HEK293 (cell line): ENCODE measurements around the gene TAX1BP1.

ENCODE experiments used
- CTCF ChIA-PET: fragments of 350-600 bp; formaldehyde crosslinking; extraction: SDS; loops from one replicate; lab custom pipeline; 2021; ENCODE audit warnings: antibody characterized with exemption; lab: Yijun Ruan, JAX
- POLR2A ChIA-PET: fragments of 300-600 bp; formaldehyde crosslinking; extraction: SDS; loops from one replicate; lab custom pipeline; 2020; ENCODE audit warnings: antibody characterized with exemption, inconsistent platforms; lab: Yijun Ruan, JAX
- H3K27ac ChIP-seq: fragments of 200-500 bp; sonication (Bioruptor generic); 2 replicates; pipeline ENCODE4 v1.5.1; 2014; ENCODE audit warnings: low read depth, low read length, control low read depth, inconsistent platforms; ENCODE audit errors: extremely low read depth
- H3K36me3 ChIP-seq, 2 experiments: fragments of 200-500 bp in 1 of 2; sonication (Bioruptor generic) in 1 of 2; 1 replicate in 1 of 2; 2 replicates in 1 of 2; pipeline ENCODE4 v1.5.1; 2014 to 2017; ENCODE audit warnings: inconsistent platforms in 2 of 2, low read length in 2 of 2; ENCODE audit not compliant: control insufficient read depth in 2 of 2, insufficient read depth in 1 of 2
- H3K4me1 ChIP-seq: fragments of 200-500 bp; sonication (Bioruptor generic); 2 replicates; pipeline ENCODE4 v1.5.1; 2014; ENCODE audit warnings: mild to moderate bottlenecking, low read length, inconsistent platforms; ENCODE audit not compliant: control insufficient read depth, insufficient read depth
- H3K4me3 ChIP-seq: 2 replicates; pipeline ENCODE4 v1.5.1; 2011; ENCODE audit warnings: low read depth, mild to moderate bottlenecking, control low read depth, low read length, moderate library complexity
- H3K9me3 ChIP-seq: fragments of 200-500 bp; sonication (Bioruptor generic); 2 replicates; pipeline ENCODE4 v1.5.1; 2014; ENCODE audit warnings: low read depth, low read length, inconsistent platforms; ENCODE audit not compliant: control insufficient read depth, insufficient read depth
- BCL6B ChIP-seq: fragments of 450-650 bp; formaldehyde crosslinking; IDR thresholded peaks from 2 replicates; pipeline ENCODE4 v1.5.1; 2017; ENCODE audit warnings: missing biosample characterization, missing genetic modification characterization
- CTCF ChIP-seq: fragments of 450-650 bp; formaldehyde crosslinking; IDR thresholded peaks from 2 replicates; pipeline ENCODE4 v1.5.1; 2016; ENCODE audit warnings: missing biosample characterization, missing genetic modification characterization
- GFI1B ChIP-seq: fragments of 450-650 bp; formaldehyde crosslinking; IDR thresholded peaks from 2 replicates; pipeline ENCODE4 v1.5.1; 2016; ENCODE audit warnings: missing biosample characterization, missing genetic modification characterization
- GLI2 ChIP-seq: fragments of 450-650 bp; formaldehyde crosslinking; IDR thresholded peaks from 2 replicates; pipeline ENCODE4; 2017; ENCODE audit warnings: missing biosample characterization, missing genetic modification characterization, low read depth, borderline replicate concordance
- HOXA7 ChIP-seq: sonication (generic); formaldehyde crosslinking; IDR thresholded peaks from 2 replicates; pipeline ENCODE4 v1.8.1; 2022; ENCODE audit warnings: missing genetic modification reagents, borderline replicate concordance
- IKZF3 ChIP-seq: fragments of 450-650 bp; IDR thresholded peaks from 2 replicates; pipeline ENCODE4 v1.5.0; 2018; ENCODE audit warnings: missing biosample characterization, mild to moderate bottlenecking, missing genetic modification characterization, moderate library complexity
- PRDM1 ChIP-seq: fragments of 450-650 bp; formaldehyde crosslinking; IDR thresholded peaks from 2 replicates; pipeline ENCODE4; 2016; ENCODE audit warnings: missing biosample characterization, missing genetic modification characterization
- SP2 ChIP-seq: fragments of 450-650 bp; formaldehyde crosslinking; IDR thresholded peaks from 2 replicates; pipeline ENCODE4 v1.5.1; 2016; ENCODE audit warnings: missing biosample characterization, missing genetic modification characterization
- TRIM28 ChIP-seq: IDR thresholded peaks from 2 replicates; pipeline ENCODE4 v1.6.1; 2011; ENCODE audit warnings: low read length, control low read depth, borderline replicate concordance
- ZBTB10 ChIP-seq: fragments of 450-650 bp; formaldehyde crosslinking; IDR thresholded peaks from 2 replicates; pipeline ENCODE4 v1.5.1; 2016; ENCODE audit warnings: missing biosample characterization, missing genetic modification characterization
- ZBTB20 ChIP-seq: fragments of 450-650 bp; formaldehyde crosslinking; IDR thresholded peaks from 2 replicates; pipeline ENCODE4 v1.5.1; 2016; ENCODE audit warnings: missing biosample characterization, missing genetic modification characterization
- ZNF169 ChIP-seq: fragments of 450-650 bp; formaldehyde crosslinking; IDR thresholded peaks from 2 replicates; pipeline ENCODE4 v1.5.1; 2016; ENCODE audit warnings: missing biosample characterization, missing genetic modification characterization
- ZNF202 ChIP-seq: fragments of 450-650 bp; formaldehyde crosslinking; IDR thresholded peaks from 2 replicates; pipeline ENCODE4 v1.5.1; 2016; ENCODE audit warnings: missing biosample characterization, missing genetic modification characterization, borderline replicate concordance
- ZNF24 ChIP-seq: fragments of 450-650 bp; formaldehyde crosslinking; IDR thresholded peaks from 2 replicates; pipeline ENCODE4 v1.5.1; 2016; ENCODE audit warnings: missing biosample characterization, missing genetic modification characterization
- ZNF398 ChIP-seq: fragments of 450-650 bp; formaldehyde crosslinking; IDR thresholded peaks from 2 replicates; pipeline ENCODE4 v1.5.1; 2017; ENCODE audit warnings: missing biosample characterization, missing genetic modification characterization
- ZNF548 ChIP-seq: fragments of 450-650 bp; formaldehyde crosslinking; IDR thresholded peaks from 2 replicates; pipeline ENCODE4 v1.5.1; 2016; ENCODE audit warnings: missing biosample characterization, missing genetic modification characterization
- ZNF560 ChIP-seq: fragments of 450-650 bp; formaldehyde crosslinking; IDR thresholded peaks from 2 replicates; pipeline ENCODE4 v1.5.1; 2017; ENCODE audit warnings: missing biosample characterization, missing genetic modification characterization, borderline replicate concordance
- ZNF791 ChIP-seq: fragments of 450-650 bp; formaldehyde crosslinking; IDR thresholded peaks from 2 replicates; pipeline ENCODE4 v1.5.1; 2016; ENCODE audit warnings: missing biosample characterization, missing genetic modification characterization
- ZNF843 ChIP-seq: fragments of 450-650 bp; formaldehyde crosslinking; IDR thresholded peaks from 2 replicates; pipeline ENCODE4 v1.5.1; 2016; ENCODE audit warnings: missing biosample characterization, missing genetic modification characterization
- ZSCAN4 ChIP-seq: fragments of 450-650 bp; formaldehyde crosslinking; IDR thresholded peaks from 2 replicates; pipeline ENCODE4 v1.5.1; 2017; ENCODE audit warnings: missing biosample characterization, missing genetic modification characterization
- TF ChIP-seq, protein P1 (sequence below): fragments of 450-650 bp; formaldehyde crosslinking; IDR thresholded peaks from 2 replicates; pipeline ENCODE4 v1.5.1; 2016; ENCODE audit warnings: missing biosample characterization, missing genetic modification characterization

The TAX1BP1 gene

GRCh38 chr7:27697861-27698430, 42.0 kb upstream of the TAX1BP1 start:
- 0 out of 2 replicates have a peak, but pooled peaks have one; percentile 27 for TF ChIP-seq PRDM1 (tag by site-specific recombination)
- no peak for TF ChIP-seq ZNF548 (tag by site-specific recombination)
- TF ChIP-seq GFI1B (tag by site-specific recombination) = peak; percentile 65; the same call in 1 of the 2 replicates
- TF ChIP-seq BCL6B (tag by site-specific recombination) = peak; percentile 54
- Histone ChIP-seq H3K27ac (no peak overlapping the region), H3K36me3 (no peaks in the 10 kb centered on the region), H3K9me3 (no peaks in the 10 kb centered on the region), H3K4me3 (no peak overlapping the region), H3K4me1 (no peaks in the 10 kb centered on the region)
- ChIA-PET CTCF (interaction anchor here (0.6 to 1.4 kb wide), 5 partner anchors 25 to 223 kb away, joined by 3 to 6 read pairs (median 3); no protein-coding TSS in a partner anchor), POLR2A (no interaction called here)

DNA sequence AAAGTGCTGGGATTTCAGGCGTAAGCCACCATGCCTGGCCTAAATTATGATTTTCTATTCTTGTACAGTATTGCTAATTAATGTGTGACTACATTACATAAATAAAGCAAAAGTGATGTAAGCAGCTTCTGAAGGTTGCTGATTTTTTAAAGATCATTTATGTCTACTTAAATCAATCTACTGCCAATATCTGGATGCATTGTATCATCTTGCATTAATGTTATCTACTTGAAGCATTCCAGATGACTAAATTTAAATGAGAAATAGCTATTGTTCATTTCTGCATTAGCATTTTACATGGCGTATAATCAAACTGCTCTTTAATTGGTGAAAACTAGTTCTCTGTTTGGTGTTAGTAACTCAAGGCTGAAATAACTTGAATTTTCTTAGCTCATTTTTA, 40.2 kb upstream of the TAX1BP1 start:
- Histone ChIP-seq H3K4me1 (no peaks in the 10 kb centered on the region), H3K36me3 (no peaks in the 10 kb centered on the region), H3K9me3 (no peaks in the 10 kb centered on the region), H3K27ac (no peak overlapping the region), H3K4me3 (no peak overlapping the region)
- ChIA-PET POLR2A (no interaction called here), CTCF (interaction anchor here (0.6 kb wide), 3 partner anchors 25 to 278 kb away, joined by 3 to 6 read pairs (median 4); no protein-coding TSS in a partner anchor)
- no peak for TF ChIP-seq ZNF169
- no peak for TF ChIP-seq HOXA7 (CRISPR knock-in tag)
- TF ChIP-seq ZNF560 = no peak
- no peak for TF ChIP-seq ZNF398
- TF ChIP-seq ZNF202 (tag by site-specific recombination) = no peak
- TF ChIP-seq IKZF3 = no peak
- TF ChIP-seq TRIM28 = no peak
- TF ChIP-seq PRDM1 (tag by site-specific recombination) = no peak
- TF ChIP-seq GLI2 = no peak
- no peak for TF ChIP-seq ZNF24 (tag by site-specific recombination)
- TF ChIP-seq ZBTB10 = no peak
- TF ChIP-seq SP2 = no peak
- TF ChIP-seq CTCF (tag by site-specific recombination) = no peak
- no peak for TF ChIP-seq ZBTB20 (tag by site-specific recombination)
- TF ChIP-seq, protein P1, sequence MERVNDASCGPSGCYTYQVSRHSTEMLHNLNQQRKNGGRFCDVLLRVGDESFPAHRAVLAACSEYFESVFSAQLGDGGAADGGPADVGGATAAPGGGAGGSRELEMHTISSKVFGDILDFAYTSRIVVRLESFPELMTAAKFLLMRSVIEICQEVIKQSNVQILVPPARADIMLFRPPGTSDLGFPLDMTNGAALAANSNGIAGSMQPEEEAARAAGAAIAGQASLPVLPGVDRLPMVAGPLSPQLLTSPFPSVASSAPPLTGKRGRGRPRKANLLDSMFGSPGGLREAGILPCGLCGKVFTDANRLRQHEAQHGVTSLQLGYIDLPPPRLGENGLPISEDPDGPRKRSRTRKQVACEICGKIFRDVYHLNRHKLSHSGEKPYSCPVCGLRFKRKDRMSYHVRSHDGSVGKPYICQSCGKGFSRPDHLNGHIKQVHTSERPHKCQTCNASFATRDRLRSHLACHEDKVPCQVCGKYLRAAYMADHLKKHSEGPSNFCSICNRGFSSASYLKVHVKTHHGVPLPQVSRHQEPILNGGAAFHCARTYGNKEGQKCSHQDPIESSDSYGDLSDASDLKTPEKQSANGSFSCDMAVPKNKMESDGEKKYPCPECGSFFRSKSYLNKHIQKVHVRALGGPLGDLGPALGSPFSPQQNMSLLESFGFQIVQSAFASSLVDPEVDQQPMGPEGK (tag by site-specific recombination) = no peak
- TF ChIP-seq ZNF843 = no peak
- no peak for TF ChIP-seq ZNF791 (tag by site-specific recombination)
- no peak for TF ChIP-seq ZSCAN4 (tag by site-specific recombination)
